ENCODE data around the gene SH3TC2.

- no peak for TF ChIP-seq CTCF (IDR thresholded peaks at IDR 0.05)
- no peak for TF ChIP-seq EP300 (IDR thresholded peaks at IDR 0.05)
- no peak for TF ChIP-seq POLR2A (IDR thresholded peaks at IDR 0.05)
These were observed 55.7 kb downstream of the SH3TC2 start for GRCh38 chr5:149007174-149007573.
